GM21367 (cell line): ENCODE measurements around the gene EBP.

Source experiments
- ATAC-seq: cut with Tn5 transposase; IDR thresholded peaks from one replicate; pipeline ENCODE4 v1.9.1; 2021; ENCODE audit not compliant: unreplicated experiment

EBP gene

DNA sequence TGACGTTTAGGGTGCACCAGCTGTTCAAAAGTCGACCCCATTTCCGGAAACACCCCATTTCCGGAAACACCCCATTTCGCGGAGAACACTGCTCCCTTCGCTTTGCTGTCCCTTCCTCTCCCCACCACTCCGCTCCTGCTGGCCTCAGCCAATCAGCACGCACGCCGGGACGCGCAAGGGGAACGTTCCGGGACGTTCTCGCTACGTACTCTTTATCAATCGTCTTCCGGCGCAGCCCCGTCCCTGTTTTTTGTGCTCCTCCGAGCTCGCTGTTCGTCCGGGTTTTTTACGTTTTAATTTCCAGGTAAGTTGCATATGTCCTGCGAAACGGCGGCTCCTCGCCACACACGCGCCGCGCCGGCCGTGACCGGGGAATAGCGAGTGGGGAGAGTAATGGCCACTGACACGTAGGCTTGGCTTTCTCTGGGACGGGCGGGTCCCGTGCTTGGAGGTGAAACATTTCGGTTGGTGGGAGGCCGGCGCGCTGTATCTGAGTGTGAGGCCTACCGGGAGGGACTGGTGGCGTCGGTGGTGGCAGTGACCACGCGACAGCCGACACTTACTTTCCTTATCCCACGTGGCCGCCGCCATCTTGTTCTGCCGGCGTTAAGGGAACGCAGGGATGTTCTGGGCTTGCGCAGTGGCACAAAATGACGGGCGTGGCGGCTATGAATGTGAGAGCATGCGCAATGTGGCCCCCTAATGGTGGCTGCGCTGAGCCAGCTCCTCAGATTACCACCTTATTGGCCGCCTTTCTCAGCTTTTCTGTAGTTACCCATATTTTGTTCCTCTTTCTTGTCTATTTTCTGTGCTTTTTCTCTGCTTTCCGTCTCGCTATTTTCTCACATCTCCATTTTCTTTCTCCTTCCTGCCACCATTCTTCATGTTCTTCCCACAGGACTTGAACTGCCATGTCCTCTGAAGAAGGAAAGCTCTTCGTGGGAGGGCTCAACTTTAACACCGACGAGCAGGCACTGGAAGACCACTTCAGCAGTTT is 53.0 kb downstream of the EBP start, which contains the start of gene RBM3:
Gene RBM3, plus strand, starts transcription at position 215 of the 997 bp plus-strand sequence. Its CDS starts 697 bp downstream, at position 912.
- ATAC-seq: peak; percentile 88

GRCh38 chrX:48575642-48576041 is 54.0 kb downstream of the EBP start:
- ATAC-seq: no peak

GRCh38 chrX:48576108-48576507 is 54.5 kb downstream of the EBP start:
- ATAC-seq: no peak
